HEK293T (cell line): ENCODE results near the gene KDM8.

Experiments used
- CTCF ChIA-PET: fragments of 350-600 bp; formaldehyde crosslinking; extraction: SDS; loops from one replicate; lab custom pipeline; 2021; ENCODE audit warnings: antibody characterized with exemption, inconsistent platforms; lab: Yijun Ruan, JAX
- POLR2A ChIA-PET: fragments of 350-600 bp; formaldehyde crosslinking; extraction: SDS; loops from one replicate; lab custom pipeline; 2020; ENCODE audit warnings: antibody characterized with exemption, inconsistent platforms; lab: Yijun Ruan, JAX
- DNase-seq: peaks from one replicate; pipeline ENCODE4 v3.0.0; 2012; ENCODE audit warnings: mixed read lengths; ENCODE audit errors: extremely low spot score
- ARNT ChIP-seq: fragments of 450-650 bp; IDR thresholded peaks from 2 replicates; pipeline ENCODE4 v1.6.1; 2017; ENCODE audit warnings: mild to moderate bottlenecking
- BHLHE40 ChIP-seq: fragments of 450-650 bp; IDR thresholded peaks from 2 replicates; pipeline ENCODE4 v1.6.1; 2016; ENCODE audit warnings: mild to moderate bottlenecking, moderate library complexity, borderline replicate concordance
- CTBP1 ChIP-seq: fragments of 450-650 bp; IDR thresholded peaks from 2 replicates; pipeline ENCODE4 v1.6.1; 2016; ENCODE audit warnings: borderline replicate concordance
- ELF4 ChIP-seq: fragments of 450-650 bp; IDR thresholded peaks from 2 replicates; pipeline ENCODE4 v1.6.1; 2017; ENCODE audit warnings: antibody characterized with exemption
- FOXA1 ChIP-seq: fragments of 450-650 bp; IDR thresholded peaks from 2 replicates; pipeline ENCODE4 v1.6.1; 2016; ENCODE audit warnings: mild to moderate bottlenecking
- FOXK2 ChIP-seq: fragments of 450-650 bp; IDR thresholded peaks from 2 replicates; pipeline ENCODE4 v1.6.1; 2016; ENCODE audit warnings: mild to moderate bottlenecking
- FOXM1 ChIP-seq: fragments of 450-650 bp; IDR thresholded peaks from 2 replicates; pipeline ENCODE4 v1.6.1; 2017; ENCODE audit warnings: mild to moderate bottlenecking, borderline replicate concordance
- HDGF ChIP-seq: fragments of 450-650 bp; IDR thresholded peaks from 2 replicates; pipeline ENCODE4 v1.6.1; 2017; ENCODE audit warnings: antibody characterized with exemption, borderline replicate concordance
- L3MBTL2 ChIP-seq: fragments of 450-650 bp; conservative IDR thresholded peaks from 2 replicates; pipeline ENCODE4 v1.6.1; 2016; ENCODE audit warnings: mild to moderate bottlenecking
- LEF1 ChIP-seq: fragments of 450-650 bp; IDR thresholded peaks from 2 replicates; pipeline ENCODE4 v1.6.1; 2017; ENCODE audit warnings: mild to moderate bottlenecking, borderline replicate concordance
- NFRKB ChIP-seq: fragments of 450-650 bp; IDR thresholded peaks from 2 replicates; pipeline ENCODE4 v1.6.1; 2016; ENCODE audit warnings: mild to moderate bottlenecking, moderate library complexity
- PKNOX1 ChIP-seq: fragments of 450-650 bp; IDR thresholded peaks from 2 replicates; pipeline ENCODE4 v1.6.1; 2016
- SP1 ChIP-seq: fragments of 450-650 bp; IDR thresholded peaks from 2 replicates; pipeline ENCODE4 v1.6.1; 2017
- SUZ12 ChIP-seq: fragments of 450-650 bp; IDR thresholded peaks from 2 replicates; pipeline ENCODE4 v1.6.1; 2016; ENCODE audit warnings: mild to moderate bottlenecking
- TARDBP ChIP-seq: fragments of 450-650 bp; IDR thresholded peaks from 2 replicates; pipeline ENCODE4 v1.6.1; 2016
- ZNF384 ChIP-seq: fragments of 450-650 bp; IDR thresholded peaks from 2 replicates; pipeline ENCODE4 v1.6.1; 2016

The KDM8 gene

GRCh38 chr16:27188633-27189032, 14.7 kb upstream of the KDM8 start:
- no peak for TF ChIP-seq SP1
- TF ChIP-seq HDGF = no peak
- no peak for TF ChIP-seq NFRKB
- no peak for TF ChIP-seq TARDBP
- TF ChIP-seq BHLHE40 = no peak
- no peak for TF ChIP-seq ARNT
- TF ChIP-seq FOXK2 = no peak
- no peak for TF ChIP-seq ZNF384
- no peak for TF ChIP-seq FOXM1
- TF ChIP-seq CTBP1 = no peak
- no peak for TF ChIP-seq LEF1
- no peak for TF ChIP-seq ELF4
- TF ChIP-seq PKNOX1 = no peak
- TF ChIP-seq FOXA1 = no peak
- no peak for TF ChIP-seq L3MBTL2
- TF ChIP-seq SUZ12 = no peak
- no peak for DNase-seq
- POLR2A ChIA-PET = no interaction called here
- CTCF ChIA-PET = no interaction called here

- POLR2A ChIA-PET = interaction anchor here (2.4 kb wide), 1 partner anchor 15 kb away, joined by 14 read pairs; the partner anchor contains the start of gene KDM8
- CTCF ChIA-PET = no interaction called here
- no peak for TF ChIP-seq CTBP1
- TF ChIP-seq ARNT = no peak
- no peak for TF ChIP-seq NFRKB
- no peak for TF ChIP-seq HDGF
- TF ChIP-seq SP1 = no peak
- TF ChIP-seq FOXK2 = no peak
- TF ChIP-seq L3MBTL2 = no peak
- TF ChIP-seq PKNOX1 = no peak
- no peak for TF ChIP-seq FOXM1
- TF ChIP-seq BHLHE40 = no peak
- TF ChIP-seq SUZ12 = no peak
- TF ChIP-seq ZNF384 = no peak
- no peak for TF ChIP-seq FOXA1
- no peak for TF ChIP-seq ELF4
- TF ChIP-seq LEF1 = no peak
- no peak for TF ChIP-seq TARDBP
- DNase-seq = no peak
Observed at GRCh38 chr16:27189335-27189972, 13.9 kb upstream of the KDM8 start.

- ChIA-PET CTCF (interaction anchor here (1.1 kb wide), 1 partner anchor 10 kb away, joined by 3 read pairs; no protein-coding TSS in a partner anchor), POLR2A (interaction anchor here (2.4 kb wide), 1 partner anchor 14 kb away, joined by 14 read pairs; the partner anchor contains the start of gene KDM8)
- DNase-seq = no peak
- no peak for TF ChIP-seq ZNF384
- TF ChIP-seq FOXA1 = no peak
- TF ChIP-seq SP1 = no peak
- TF ChIP-seq NFRKB = no peak
- TF ChIP-seq BHLHE40 = no peak
- no peak for TF ChIP-seq LEF1
Observed at GRCh38 chr16:27190316-27190871, 12.9 kb upstream of the KDM8 start.

- ChIA-PET POLR2A (interaction anchor here (2.4 kb wide), 1 partner anchor 13 kb away, joined by 14 read pairs; the partner anchor contains the start of gene KDM8), CTCF (interaction anchor here (1.1 kb wide), 1 partner anchor 11 kb away, joined by 3 read pairs; no protein-coding TSS in a partner anchor)
- no peak for DNase-seq
- TF ChIP-seq FOXA1 (no peak), SP1 (no peak), FOXK2 (no peak), HDGF (no peak), ARNT (no peak), FOXM1 (no peak), LEF1 (no peak), L3MBTL2 (no peak)
Observed at GRCh38 chr16:27191352-27191924, 11.9 kb upstream of the KDM8 start.

GRCh38 chr16:27193300-27193990, 9.9 kb upstream of the KDM8 start:
- TF ChIP-seq TARDBP (no peak), ARNT (no peak), SP1 (no peak), L3MBTL2 (no peak), FOXA1 (no peak), BHLHE40 (no peak), FOXM1 (no peak), FOXK2 (no peak), NFRKB (no peak)
- POLR2A ChIA-PET = interaction anchor here (3.2 kb wide), 1 partner anchor 10 kb away, joined by 13 read pairs; the partner anchor contains the start of gene KDM8
- CTCF ChIA-PET = interaction anchor here (0.6 to 0.9 kb wide), 2 partner anchors 10 to 83 kb away, joined by 3 to 8 read pairs; partner anchors contain the start of gene KDM8
- no peak for DNase-seq
